GM13977 (cell line): ENCODE data around the gene MUC5B.

Experiments
- DNase-seq: peaks from one replicate; pipeline ENCODE4 v3.0.0; 2012; ENCODE audit warnings: low spot score
- in situ Hi-C: fragments of 300-500 bp; cut with MboI; formaldehyde crosslinking; loops from one replicate; pipeline ENCODE4 v1.12.0; 2022; ENCODE audit warnings: low sequenced_read_pairs, low pct_unique_long_range_greater_than_20kb, mixed read lengths, inconsistent platforms; ENCODE audit not compliant: unreplicated experiment
- TF ChIP-seq, protein P1 (sequence below): IDR thresholded peaks from 2 replicates; pipeline ENCODE4 v1.5.1; 2012; ENCODE audit warnings: mild to moderate bottlenecking, control low read depth; ENCODE audit not compliant: insufficient read depth; ENCODE audit errors: extremely low read depth, missing control alignments

The MUC5B gene

GRCh38 chr11:1295591-1295990 is 72.7 kb downstream of the MUC5B start:
- in situ Hi-C loops = no loop called here
- TF ChIP-seq, protein P1, sequence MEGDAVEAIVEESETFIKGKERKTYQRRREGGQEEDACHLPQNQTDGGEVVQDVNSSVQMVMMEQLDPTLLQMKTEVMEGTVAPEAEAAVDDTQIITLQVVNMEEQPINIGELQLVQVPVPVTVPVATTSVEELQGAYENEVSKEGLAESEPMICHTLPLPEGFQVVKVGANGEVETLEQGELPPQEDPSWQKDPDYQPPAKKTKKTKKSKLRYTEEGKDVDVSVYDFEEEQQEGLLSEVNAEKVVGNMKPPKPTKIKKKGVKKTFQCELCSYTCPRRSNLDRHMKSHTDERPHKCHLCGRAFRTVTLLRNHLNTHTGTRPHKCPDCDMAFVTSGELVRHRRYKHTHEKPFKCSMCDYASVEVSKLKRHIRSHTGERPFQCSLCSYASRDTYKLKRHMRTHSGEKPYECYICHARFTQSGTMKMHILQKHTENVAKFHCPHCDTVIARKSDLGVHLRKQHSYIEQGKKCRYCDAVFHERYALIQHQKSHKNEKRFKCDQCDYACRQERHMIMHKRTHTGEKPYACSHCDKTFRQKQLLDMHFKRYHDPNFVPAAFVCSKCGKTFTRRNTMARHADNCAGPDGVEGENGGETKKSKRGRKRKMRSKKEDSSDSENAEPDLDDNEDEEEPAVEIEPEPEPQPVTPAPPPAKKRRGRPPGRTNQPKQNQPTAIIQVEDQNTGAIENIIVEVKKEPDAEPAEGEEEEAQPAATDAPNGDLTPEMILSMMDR = no peak
- DNase-seq = no peak

GRCh38 chr11:1296287-1296686 is 73.4 kb downstream of the MUC5B start:
- in situ Hi-C loops = no loop called here
- TF ChIP-seq, protein P1 = no peak
- no peak for DNase-seq

- in situ Hi-C loops = no loop called here
- TF ChIP-seq, protein P1 = no peak
- no peak for DNase-seq
These were observed 74.2 kb downstream of the MUC5B start for GRCh38 chr11:1297011-1297575.

DNA sequence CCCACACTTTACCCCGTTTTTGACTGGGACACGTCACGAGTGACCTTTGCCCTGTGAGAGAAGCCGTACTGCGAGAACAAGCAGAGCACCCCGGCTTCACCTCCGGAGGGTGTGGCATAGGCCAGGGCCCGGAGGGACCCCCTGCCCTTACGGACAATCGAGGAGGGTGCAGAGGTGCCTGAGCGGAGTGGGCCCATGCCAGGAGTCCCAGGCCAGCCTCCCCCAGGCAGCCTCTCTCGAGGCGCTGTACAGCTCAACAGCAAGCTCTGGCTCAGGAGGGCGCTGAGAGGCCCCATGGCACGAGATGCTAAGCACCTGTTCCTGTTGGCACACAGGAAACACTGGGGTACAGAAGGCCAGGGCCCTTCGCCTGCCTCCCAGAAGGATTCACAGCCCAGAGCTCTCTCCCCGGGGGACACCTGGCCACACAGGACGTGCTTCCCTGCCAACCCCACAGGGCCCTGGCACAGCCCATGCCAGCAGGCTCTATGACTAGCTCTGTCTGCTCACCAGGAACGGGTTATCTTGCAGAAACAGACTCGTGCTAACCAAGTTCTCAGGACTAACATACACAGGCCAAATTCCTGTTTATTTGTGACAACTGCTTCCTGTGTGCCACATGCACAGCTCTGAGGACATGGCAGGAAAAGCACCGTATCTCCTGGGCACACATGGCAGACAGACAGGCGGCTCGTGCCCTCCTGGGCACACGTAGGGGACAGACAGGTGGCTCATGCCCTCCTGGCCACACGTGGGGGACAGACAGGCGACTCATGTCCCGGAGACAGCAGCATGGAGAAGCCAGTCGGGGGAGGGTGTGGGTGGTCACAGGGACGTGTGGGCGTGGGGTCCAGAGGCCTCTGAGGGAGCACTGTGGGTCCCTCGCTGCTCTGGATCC is 75.0 kb downstream of the MUC5B start:
- in situ Hi-C loops = no loop called here
- TF ChIP-seq, protein P1 = no peak
- DNase-seq = no peak

DNA sequence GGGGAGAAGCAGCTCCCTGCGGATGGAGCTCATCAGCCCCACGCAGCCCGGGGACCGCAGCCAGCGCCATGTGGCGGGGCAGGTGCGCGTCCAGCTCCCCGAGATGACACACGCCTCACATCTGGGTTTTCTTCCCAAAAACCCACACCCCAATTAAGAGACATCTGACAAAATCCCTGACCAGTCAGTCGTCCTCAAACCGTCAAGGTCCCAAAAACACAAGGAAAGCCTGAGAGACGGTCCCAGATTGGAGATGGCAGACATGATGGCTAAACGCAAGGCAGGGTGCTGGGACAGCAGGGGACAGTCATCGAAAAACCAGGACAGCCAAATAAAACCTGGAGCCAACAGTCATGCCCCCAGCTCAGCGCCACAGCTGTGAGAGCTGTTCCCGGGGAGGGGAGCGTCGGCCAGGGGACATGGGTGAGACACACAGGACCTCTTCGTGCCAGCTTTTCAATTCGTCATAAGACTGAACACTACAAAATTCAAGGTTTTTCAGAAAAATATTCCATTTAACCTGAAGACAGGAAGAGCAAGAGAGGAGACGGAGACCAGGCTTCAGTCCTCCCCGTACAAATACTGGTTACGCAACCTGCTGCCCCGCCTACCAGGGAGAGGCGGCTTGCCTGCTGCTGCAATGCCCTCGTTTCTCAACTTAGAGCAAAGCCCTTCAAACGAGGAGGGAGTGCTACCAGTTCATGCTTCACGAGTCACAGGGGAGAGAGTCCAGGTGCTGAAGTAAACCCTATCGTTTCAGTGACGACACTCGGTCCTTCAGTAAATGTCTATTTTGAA is 76.0 kb downstream of the MUC5B start:
- no peak for DNase-seq
- in situ Hi-C loops = no loop called here
- TF ChIP-seq, protein P1 = no peak

- no peak for DNase-seq
- TF ChIP-seq, protein P1 = no peak
- in situ Hi-C loops = no loop called here
These were observed 76.8 kb downstream of the MUC5B start for GRCh38 chr11:1299621-1300020.
